GM12875 (cell line): Measurements from ENCODE around the gene CHI3L1.
"Not testable (repeated sequence)": the region's sequence is repeated elsewhere in the genome, so short reads cannot be mapped to it uniquely, and the experiment has no call there.

Source experiments
- H3K4me3 ChIP-seq: one replicate; pipeline ENCODE4 v1.5.1; 2011; ENCODE audit warnings: low read depth, low read length, control low read depth
- CTCF ChIP-seq: IDR thresholded peaks from 2 replicates; pipeline ENCODE4 v1.5.1; 2011; ENCODE audit warnings: low read depth, mild to moderate bottlenecking, control low read depth, inconsistent platforms, low read length, moderate library complexity, borderline replicate concordance; ENCODE audit not compliant: insufficient read depth

Gene CHI3L1

GRCh38 chr1:203186446-203187303 lies at the start of gene CHI3L1:
CHI3L1 (minus strand) TSS chr1:203186704; CDS start chr1:203186623, 81 bp downstream.
- no peak for TF ChIP-seq CTCF
- H3K4me3 ChIP-seq: no peak within 1 kb of the TSS

- H3K4me3 ChIP-seq: not testable (repeated sequence)
Measured at GRCh38 chr1:203234901-203235300, 48.4 kb upstream of the CHI3L1 start.

- H3K4me3 ChIP-seq: no peak within 1 kb of the TSS
- no peak for TF ChIP-seq CTCF
Measured at GRCh38 chr1:203229471-203230135, 43.1 kb upstream of the CHI3L1 start, which contains the start of gene CHIT1. CHIT1 (minus strand) TSS chr1:203229673; CDS start chr1:203229636, 37 bp downstream.

GRCh38 chr1:203228670-203229069 lies 42.2 kb upstream of the CHI3L1 start:
- no peak overlapping the region for H3K4me3 ChIP-seq
- no peak for TF ChIP-seq CTCF

- H3K4me3 ChIP-seq: no peak overlapping the region
- no peak for TF ChIP-seq CTCF
Measured at GRCh38 chr1:203227371-203228083, 41.0 kb upstream of the CHI3L1 start.

- no peak for TF ChIP-seq CTCF
Measured at GRCh38 chr1:203225071-203225470, 38.6 kb upstream of the CHI3L1 start.

GRCh38 chr1:203223012-203223775 lies 36.7 kb upstream of the CHI3L1 start:
- TF ChIP-seq CTCF: no peak
- no peak overlapping the region for H3K4me3 ChIP-seq

More at GRCh38 chr1:203225071-203225470, 38.6 kb upstream of the CHI3L1 start:
- no peak overlapping the region for H3K4me3 ChIP-seq
